ENCODE data around the gene CCDC149.

The CCDC149 gene

GRCh38 chr4:24855741-24856140 is 57.1 kb downstream of the CCDC149 start:
- Histone ChIP-seq H3K9ac (ENCODE audit: insufficient read length) (no peak overlapping the region), H3K27ac (no peak overlapping the region), H3K9me3 (ENCODE audit: low read depth, low read length) (no peaks in the 10 kb centered on the region), H3K36me3 (ENCODE audit: insufficient read depth, low read length) (no peaks in the 10 kb centered on the region), H3K4me3 (no peak overlapping the region)
- TF ChIP-seq FOXP2 (optimal IDR thresholded peaks at IDR 0.05; ENCODE audit: control extremely low read depth, extremely low read length, insufficient read depth) (no peak), POLR2AphosphoS5 (IDR thresholded peaks at IDR 0.05; ENCODE audit: borderline replicate concordance, low read depth, low read length) (no peak), EZH2 (IDR thresholded peaks at IDR 0.05) (no peak)
- no peak for DNase-seq (ENCODE audit: low read depth, low spot score)

GRCh38 chr4:24853142-24853541 is 59.7 kb downstream of the CCDC149 start:
- Histone ChIP-seq H3K27ac (no peak overlapping the region), H3K36me3 (ENCODE audit: insufficient read depth, low read length) (no peaks in the 10 kb centered on the region), H3K9me3 (ENCODE audit: low read depth, low read length) (no peaks in the 10 kb centered on the region), H3K9ac (ENCODE audit: insufficient read length) (no peak overlapping the region), H3K4me3 (no peak overlapping the region)
- no peak for DNase-seq (ENCODE audit: low read depth, low spot score)
- TF ChIP-seq FOXP2 (optimal IDR thresholded peaks at IDR 0.05; ENCODE audit: control extremely low read depth, extremely low read length, insufficient read depth) (no peak), POLR2AphosphoS5 (IDR thresholded peaks at IDR 0.05; ENCODE audit: borderline replicate concordance, low read depth, low read length) (no peak), EZH2 (IDR thresholded peaks at IDR 0.05) (no peak)

DNA sequence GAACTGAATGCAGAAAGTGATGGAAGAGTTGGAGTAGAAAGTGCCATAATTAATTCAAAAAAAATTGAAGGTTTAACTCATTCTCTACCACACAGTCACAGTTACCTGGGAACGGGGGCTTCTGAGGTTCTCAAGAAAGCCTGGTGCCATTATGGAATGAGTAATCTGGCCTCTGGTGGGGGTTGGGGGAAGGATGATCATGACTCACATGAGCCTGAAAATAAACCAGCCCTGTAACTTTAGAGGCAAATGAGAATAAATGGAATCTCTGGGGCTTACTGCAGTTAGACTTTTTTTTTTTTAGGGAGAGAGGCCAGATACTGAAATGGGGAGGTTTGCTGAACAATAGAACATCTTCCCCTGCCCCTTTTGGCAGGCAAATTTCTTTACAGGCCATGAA is 62.2 kb downstream of the CCDC149 start:
- Histone ChIP-seq H3K36me3 (ENCODE audit: insufficient read depth, low read length) (no peaks in the 10 kb centered on the region), H3K9me3 (ENCODE audit: low read depth, low read length) (no peaks in the 10 kb centered on the region), H3K4me3 (no peak overlapping the region), H3K27ac (no peak overlapping the region), H3K9ac (ENCODE audit: insufficient read length) (no peak overlapping the region)
- no peak for TF ChIP-seq FOXP2 (optimal IDR thresholded peaks at IDR 0.05; ENCODE audit: control extremely low read depth, extremely low read length, insufficient read depth)
- no peak for DNase-seq (ENCODE audit: low read depth, low spot score)

GRCh38 chr4:24849756-24850155 is 63.1 kb downstream of the CCDC149 start:
- Histone ChIP-seq H3K4me3 (no peak overlapping the region), H3K9me3 (ENCODE audit: low read depth, low read length) (no peaks in the 10 kb centered on the region), H3K36me3 (ENCODE audit: insufficient read depth, low read length) (no peaks in the 10 kb centered on the region), H3K27ac (no peak overlapping the region), H3K9ac (ENCODE audit: insufficient read length) (no peak overlapping the region)
- no peak for DNase-seq (ENCODE audit: low read depth, low spot score)
- no peak for TF ChIP-seq FOXP2 (optimal IDR thresholded peaks at IDR 0.05; ENCODE audit: control extremely low read depth, extremely low read length, insufficient read depth)
- TF ChIP-seq EZH2 (IDR thresholded peaks at IDR 0.05): no peak
- no peak for TF ChIP-seq POLR2AphosphoS5 (IDR thresholded peaks at IDR 0.05; ENCODE audit: borderline replicate concordance, low read depth, low read length)

- DNase-seq (ENCODE audit: low read depth, low spot score): no peak
- Histone ChIP-seq H3K9ac (ENCODE audit: insufficient read length) (no peak overlapping the region), H3K27ac (no peak overlapping the region), H3K4me3 (no peak overlapping the region), H3K9me3 (ENCODE audit: low read depth, low read length) (no peaks in the 10 kb centered on the region), H3K36me3 (ENCODE audit: insufficient read depth, low read length) (no peaks in the 10 kb centered on the region)
- TF ChIP-seq EZH2 (IDR thresholded peaks at IDR 0.05): no peak
- TF ChIP-seq FOXP2 (optimal IDR thresholded peaks at IDR 0.05; ENCODE audit: control extremely low read depth, extremely low read length, insufficient read depth): no peak
- no peak for TF ChIP-seq POLR2AphosphoS5 (IDR thresholded peaks at IDR 0.05; ENCODE audit: borderline replicate concordance, low read depth, low read length)
These were observed 63.5 kb downstream of the CCDC149 start for GRCh38 chr4:24849351-24849750.

- no peak for DNase-seq (ENCODE audit: low read depth, low spot score)
- TF ChIP-seq POLR2AphosphoS5 (IDR thresholded peaks at IDR 0.05; ENCODE audit: borderline replicate concordance, low read depth, low read length): no peak
- TF ChIP-seq EZH2 (IDR thresholded peaks at IDR 0.05): no peak
- no peak for TF ChIP-seq FOXP2 (optimal IDR thresholded peaks at IDR 0.05; ENCODE audit: control extremely low read depth, extremely low read length, insufficient read depth)
- Histone ChIP-seq H3K9ac (ENCODE audit: insufficient read length) (no peak overlapping the region), H3K27ac (no peak overlapping the region), H3K36me3 (ENCODE audit: insufficient read depth, low read length) (no peaks in the 10 kb centered on the region), H3K4me3 (no peak overlapping the region), H3K9me3 (ENCODE audit: low read depth, low read length) (no peaks in the 10 kb centered on the region)
These were observed 66.1 kb downstream of the CCDC149 start for GRCh38 chr4:24846716-24847115.

DNA sequence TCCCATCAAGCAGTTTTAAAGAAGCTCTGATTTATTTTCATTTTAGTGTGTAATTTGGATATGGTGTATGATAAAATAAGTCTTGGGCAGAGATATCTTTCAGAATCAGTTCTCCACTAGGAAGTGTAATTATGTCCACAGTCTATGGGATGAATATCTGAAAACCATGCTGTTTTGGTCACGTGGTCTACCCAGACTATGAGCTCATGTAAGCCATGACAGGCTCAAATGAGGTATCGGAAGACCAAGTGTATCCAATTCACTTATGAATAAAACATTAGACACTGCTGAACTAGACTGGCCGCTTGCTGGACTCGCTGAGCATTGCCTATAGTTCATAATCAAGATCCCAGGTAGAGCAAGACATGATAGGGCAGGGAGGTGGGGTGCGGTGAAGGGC is 66.9 kb downstream of the CCDC149 start:
- Histone ChIP-seq H3K9ac (ENCODE audit: insufficient read length) (no peak overlapping the region), H3K9me3 (ENCODE audit: low read depth, low read length) (no peaks in the 10 kb centered on the region), H3K36me3 (ENCODE audit: insufficient read depth, low read length) (no peaks in the 10 kb centered on the region), H3K27ac (no peak overlapping the region), H3K4me3 (no peak overlapping the region)
- no peak for DNase-seq (ENCODE audit: low read depth, low spot score)
- TF ChIP-seq POLR2AphosphoS5 (IDR thresholded peaks at IDR 0.05; ENCODE audit: borderline replicate concordance, low read depth, low read length) (no peak), FOXP2 (optimal IDR thresholded peaks at IDR 0.05; ENCODE audit: control extremely low read depth, extremely low read length, insufficient read depth) (no peak), EZH2 (IDR thresholded peaks at IDR 0.05) (no peak)

DNA sequence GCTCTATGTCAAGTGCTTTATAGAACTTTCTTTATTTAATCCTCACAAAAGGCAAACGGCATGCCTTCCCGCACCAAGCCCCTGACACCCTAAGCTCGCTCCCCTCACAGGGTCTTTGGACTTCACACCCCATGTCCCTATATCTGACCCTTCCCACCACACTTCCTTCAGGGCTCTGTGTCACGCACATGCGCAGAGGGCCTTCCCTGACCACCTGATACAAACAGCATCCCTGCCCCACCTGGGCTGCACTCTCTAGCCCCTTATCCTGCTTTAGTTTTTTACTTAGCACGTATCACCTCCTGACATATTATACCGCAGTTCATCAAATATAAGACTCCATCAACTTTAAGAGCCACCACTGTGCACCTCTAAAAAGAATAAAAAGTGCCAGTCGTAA is 67.7 kb downstream of the CCDC149 start:
- no peak for DNase-seq (ENCODE audit: low read depth, low spot score)
- no peak overlapping the region for H3K27ac ChIP-seq
- no peaks in the 10 kb centered on the region for H3K36me3 ChIP-seq (ENCODE audit: insufficient read depth, low read length)
- TF ChIP-seq POLR2AphosphoS5 (IDR thresholded peaks at IDR 0.05; ENCODE audit: borderline replicate concordance, low read depth, low read length): no peak
- TF ChIP-seq FOXP2 (optimal IDR thresholded peaks at IDR 0.05; ENCODE audit: control extremely low read depth, extremely low read length, insufficient read depth): no peak
- no peak for TF ChIP-seq EZH2 (IDR thresholded peaks at IDR 0.05)
- H3K9me3 ChIP-seq (ENCODE audit: low read depth, low read length): no peaks in the 10 kb centered on the region
- H3K9ac ChIP-seq (ENCODE audit: insufficient read length): no peak overlapping the region
- H3K4me3 ChIP-seq: no peak overlapping the region

GRCh38 chr4:24843096-24843495 is 69.7 kb downstream of the CCDC149 start:
- no peak for DNase-seq (ENCODE audit: low read depth, low spot score)
- Histone ChIP-seq H3K9ac (ENCODE audit: insufficient read length) (no peak overlapping the region), H3K4me3 (no peak overlapping the region), H3K27ac (no peak overlapping the region), H3K36me3 (ENCODE audit: insufficient read depth, low read length) (no peaks in the 10 kb centered on the region), H3K9me3 (ENCODE audit: low read depth, low read length) (no peaks in the 10 kb centered on the region)
- TF ChIP-seq EZH2 (IDR thresholded peaks at IDR 0.05) (no peak), POLR2AphosphoS5 (IDR thresholded peaks at IDR 0.05; ENCODE audit: borderline replicate concordance, low read depth, low read length) (no peak), FOXP2 (optimal IDR thresholded peaks at IDR 0.05; ENCODE audit: control extremely low read depth, extremely low read length, insufficient read depth) (no peak)

Data from SK-N-MC (cell line).